GM18907 (cell line): Measurements from ENCODE around the gene CAMK2A.
"Not testable (repeated sequence)": the region's sequence is repeated elsewhere in the genome, so short reads cannot be mapped to it uniquely, and the experiment has no call there.

Source experiments
- ATAC-seq: cut with Tn5 transposase; IDR thresholded peaks from one replicate; pipeline ENCODE4 v1.9.1; 2021; ENCODE audit warnings: mild to moderate bottlenecking, moderate library complexity; ENCODE audit not compliant: unreplicated experiment

CAMK2A gene

DNA sequence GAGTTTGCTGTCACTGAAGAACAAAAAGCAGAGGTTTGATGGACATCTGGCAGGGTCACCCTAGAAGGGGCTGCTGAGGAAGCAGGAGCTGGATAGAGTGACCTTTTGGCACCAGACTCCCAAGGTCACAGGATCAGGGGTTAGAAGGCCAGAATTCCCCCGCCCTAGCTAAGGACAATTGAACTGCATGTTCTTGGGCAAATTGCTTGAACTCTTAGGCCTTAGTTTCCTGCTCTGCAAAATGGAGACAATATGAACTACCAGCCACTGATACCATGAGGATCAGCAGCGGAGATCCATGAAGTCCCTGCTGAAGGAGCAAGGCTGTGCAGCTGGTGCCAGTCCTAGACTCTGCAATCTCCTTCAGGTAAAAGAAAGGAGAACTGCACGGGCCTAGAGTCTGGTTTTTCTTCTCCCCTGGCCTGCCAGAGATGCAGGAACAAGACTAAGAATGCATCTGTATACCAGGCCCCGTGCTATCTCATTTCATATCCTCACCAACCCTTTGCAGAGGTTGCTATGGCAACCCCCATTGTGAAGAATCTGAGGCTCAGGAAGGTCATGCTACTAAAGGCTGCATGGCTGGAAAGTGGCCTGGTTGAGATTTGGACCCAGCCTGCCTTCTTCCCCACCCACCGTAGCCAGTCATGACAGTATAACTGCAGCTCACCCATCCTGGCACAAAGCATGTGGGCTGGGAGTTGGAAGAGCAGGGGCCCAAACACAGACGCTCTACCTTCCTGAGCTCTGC is 33.7 kb downstream of the CAMK2A start:
- no peak for ATAC-seq

DNA sequence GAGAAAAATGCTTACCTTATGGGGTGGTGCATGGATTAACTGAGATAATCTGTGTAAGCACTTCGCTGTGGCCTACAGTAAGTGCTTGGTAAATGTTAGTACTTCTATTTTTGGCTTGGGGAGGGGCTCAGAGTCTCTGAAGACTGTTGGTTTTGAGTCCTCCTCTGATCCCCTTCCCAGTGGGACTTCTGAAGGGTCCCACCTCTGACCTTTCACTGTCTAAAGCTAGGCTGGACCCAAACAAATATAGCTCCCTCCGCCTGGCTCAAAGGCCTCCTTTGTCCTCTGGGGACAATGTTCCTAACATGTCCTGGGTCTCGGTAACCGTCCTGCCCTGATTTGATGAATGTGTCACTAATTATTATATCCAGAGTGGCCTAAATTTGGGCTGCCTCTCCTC is 34.8 kb downstream of the CAMK2A start:
- ATAC-seq: no peak

DNA sequence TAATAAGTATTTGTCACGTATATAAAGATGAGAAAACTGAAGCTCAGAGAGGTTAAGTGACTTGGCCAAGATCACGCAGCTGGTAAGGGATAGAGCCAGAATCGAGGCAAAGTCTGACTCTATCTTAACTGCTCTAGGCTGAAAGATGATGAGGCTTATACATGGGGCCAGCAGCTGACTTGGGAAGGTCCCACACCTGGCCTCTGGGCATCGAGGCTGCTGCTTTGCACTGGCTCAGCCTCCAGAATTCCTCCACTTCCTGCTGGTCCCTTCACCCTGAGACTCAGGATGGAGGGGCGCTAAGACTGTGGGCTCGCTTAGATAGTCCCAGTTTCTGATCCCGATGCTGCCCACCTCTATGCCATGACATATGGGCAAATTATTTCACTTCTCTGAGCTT is 35.2 kb downstream of the CAMK2A start:
- no peak for ATAC-seq

DNA sequence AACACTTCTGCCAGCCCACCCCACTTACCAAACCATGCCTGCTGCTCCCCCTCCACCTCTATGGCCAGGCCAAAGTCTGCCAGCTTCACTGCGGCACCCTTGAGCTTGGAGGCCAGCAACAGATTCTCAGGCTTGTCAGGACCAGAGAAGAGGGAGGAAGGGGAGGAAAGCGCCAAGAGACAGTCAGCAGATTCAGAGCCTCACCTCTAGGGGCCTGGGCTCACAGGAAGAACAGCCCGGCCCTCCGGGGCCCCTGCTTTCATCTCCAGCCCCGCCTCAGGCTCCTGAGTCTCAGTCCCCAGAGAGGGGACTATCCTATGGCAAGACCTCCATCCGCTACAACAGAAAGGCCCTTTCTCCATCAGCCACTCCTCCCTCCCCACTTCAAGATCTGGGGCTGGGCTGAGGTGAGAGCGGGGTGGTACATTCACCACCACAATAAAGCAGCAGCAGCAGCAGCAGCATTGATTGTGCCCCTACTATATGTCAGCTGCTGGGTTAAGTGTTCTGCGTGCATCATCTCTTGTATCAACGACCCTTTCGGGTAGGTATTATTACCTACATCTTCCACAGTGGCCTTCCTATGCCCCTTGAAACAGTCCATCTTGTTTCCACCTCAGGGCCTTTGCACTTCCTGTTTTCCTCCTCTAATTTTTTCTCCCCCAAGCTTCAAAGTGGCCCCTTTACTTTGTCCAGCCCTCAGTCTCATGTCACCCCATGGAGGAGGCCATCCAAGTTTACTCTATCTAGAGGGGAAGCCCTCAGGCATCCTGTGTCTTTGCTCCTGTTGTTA is 36.0 kb downstream of the CAMK2A start:
- no peak for ATAC-seq

DNA sequence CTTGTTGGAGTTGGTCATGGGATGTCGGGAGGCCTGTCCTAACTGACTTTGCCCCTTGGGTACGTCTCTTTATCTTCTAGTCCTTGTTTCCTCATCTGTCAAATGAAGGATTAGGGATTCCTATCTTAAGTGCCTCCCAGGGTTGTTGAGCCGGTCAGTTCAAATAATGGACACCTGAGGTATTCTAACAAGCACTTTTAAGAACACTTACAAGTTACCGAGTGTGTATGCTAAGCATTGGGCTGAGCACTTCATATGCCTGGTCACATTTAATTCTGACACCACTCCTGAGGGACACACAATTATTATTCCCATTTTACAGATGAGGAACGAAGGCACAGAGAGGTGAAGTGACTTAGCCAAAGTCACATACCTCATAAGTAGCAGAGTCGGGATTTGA is 37.1 kb downstream of the CAMK2A start:
- ATAC-seq: no peak

DNA sequence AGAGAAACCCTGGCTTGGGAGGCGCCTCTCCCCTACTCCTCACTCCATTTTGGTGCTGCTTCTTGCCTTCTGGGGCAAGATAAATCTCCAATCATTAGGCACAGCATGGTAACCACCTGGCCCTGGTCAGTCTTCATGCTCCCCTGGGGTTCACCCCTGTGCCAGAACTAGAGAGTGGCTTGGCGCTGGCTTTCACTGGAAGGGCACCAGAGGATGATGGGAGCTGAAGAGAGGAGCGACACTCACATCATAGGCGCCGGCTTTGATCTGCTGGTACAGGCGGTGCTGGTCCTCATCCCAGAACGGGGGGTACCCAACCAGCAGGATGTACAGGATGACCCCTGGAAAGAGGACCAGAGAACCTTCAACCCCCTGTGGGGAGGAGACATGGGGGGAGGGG is 38.1 kb downstream of the CAMK2A start:
- no peak for ATAC-seq

DNA sequence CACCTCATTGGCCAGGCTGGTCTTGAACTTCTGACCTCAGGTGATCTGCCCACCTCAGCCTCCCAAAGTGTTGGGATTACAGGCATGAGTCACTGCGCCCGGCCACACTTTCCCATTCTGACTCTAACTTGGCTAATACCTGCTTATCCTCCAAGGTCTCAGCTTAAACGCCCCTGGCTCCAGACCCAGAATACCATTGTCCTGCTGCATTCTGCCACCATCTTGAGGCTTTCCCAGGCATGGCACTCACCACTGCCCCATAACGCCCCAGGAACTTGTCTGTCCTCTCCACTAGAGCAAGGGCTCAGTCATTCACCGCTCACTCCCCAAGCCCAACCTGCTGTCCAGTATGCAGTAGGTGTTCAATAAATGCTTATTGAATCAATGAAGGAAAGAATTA is 39.8 kb downstream of the CAMK2A start:
- no peak for ATAC-seq

DNA sequence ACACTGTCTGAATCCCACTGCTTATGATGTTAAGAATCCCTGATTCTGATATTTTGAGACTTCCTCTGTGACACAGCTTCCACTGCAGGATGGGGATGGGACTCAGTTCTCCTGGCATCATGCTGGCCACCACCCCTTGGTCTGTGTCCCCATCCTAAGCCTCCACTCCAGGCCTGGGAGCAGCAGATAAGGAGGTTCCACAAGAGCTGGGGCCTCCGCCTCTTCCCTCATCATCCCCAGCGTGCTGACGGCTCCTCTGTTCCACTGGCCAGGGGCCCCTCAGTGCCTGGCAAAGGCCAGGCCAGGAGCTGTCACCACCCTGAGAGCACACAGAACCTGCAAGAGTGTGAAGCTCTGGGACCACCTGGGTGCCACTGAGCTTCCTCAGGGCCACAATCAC is 40.6 kb downstream of the CAMK2A start:
- no peak for ATAC-seq

DNA sequence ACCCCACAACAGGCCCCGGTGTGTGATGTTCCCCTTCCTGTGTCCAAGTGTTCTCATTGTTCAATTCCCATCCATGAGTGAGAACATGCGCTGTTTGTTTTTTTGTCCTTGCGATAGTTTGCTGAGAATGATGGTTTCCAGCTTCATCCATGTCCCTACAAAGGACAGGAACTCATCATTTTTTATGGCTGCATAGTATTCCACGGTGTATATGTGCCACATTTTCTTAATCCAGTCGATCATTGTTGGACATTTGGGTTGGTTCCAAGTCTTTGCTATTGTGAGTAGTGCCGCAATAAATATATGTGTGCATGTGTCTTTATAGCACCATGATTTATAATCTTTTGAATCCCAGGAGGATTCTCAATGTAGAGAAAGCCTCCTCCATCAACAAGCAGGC is 41.1 kb downstream of the CAMK2A start:
- not testable (repeated sequence) for ATAC-seq

DNA sequence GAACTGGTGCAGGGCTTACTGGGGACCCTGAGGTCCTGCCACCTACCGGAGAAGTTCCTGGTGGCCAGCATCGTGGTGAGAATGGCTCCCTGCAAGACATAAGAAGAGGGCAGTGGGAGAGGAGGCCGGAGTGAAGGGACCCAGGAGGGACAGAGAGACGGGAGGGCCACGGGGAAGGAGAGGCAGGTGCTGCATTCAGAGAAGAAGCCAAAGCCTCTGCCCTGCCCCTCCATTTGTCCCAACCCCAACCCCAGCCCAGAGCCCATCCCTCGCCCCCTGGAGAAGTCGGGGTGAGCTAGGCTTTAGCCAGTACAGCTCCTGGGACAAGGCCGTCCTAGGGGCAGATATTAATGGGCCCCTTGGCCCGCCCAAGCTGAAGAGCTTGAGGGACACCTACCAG is 41.8 kb downstream of the CAMK2A start:
- ATAC-seq: no peak

DNA sequence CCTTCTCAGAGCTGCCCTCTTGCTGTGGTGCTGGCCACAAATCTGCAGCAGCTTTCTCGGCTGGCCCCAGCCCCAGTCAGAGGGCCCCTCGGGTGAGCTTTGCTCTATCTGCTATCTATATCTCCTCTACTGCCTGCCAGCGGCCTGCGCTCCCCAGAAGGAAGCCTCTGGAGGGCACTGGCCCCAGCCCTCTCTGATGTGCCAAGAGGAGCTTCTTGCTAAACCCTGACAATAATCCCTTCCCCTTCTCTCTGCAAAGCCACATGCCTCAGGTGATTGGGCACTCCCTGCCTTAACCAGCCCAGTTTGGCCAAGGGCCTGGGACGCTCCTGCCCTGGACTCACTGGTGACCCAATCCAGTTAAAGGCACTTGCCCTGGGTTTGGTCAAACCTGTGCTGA is 42.7 kb downstream of the CAMK2A start:
- ATAC-seq: no peak

DNA sequence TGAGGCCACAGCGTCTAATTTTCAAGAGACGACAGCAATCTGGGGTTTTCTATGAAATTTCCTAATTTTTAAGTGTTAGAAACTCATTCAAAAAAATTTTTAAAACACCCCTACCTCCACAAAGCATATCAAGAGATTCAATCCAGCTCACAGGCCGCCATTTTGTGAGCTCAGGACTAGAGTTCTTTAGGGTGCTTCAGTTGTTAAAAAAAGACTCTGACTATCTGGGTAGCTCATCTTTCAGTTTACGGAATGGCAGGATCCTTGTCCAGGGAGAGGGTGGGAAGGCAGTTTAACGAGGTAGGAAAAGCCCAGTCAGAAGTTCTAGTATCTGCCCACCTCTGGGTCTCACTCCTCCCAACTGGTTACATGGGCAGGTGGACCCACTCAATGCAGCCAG is 43.1 kb downstream of the CAMK2A start:
- ATAC-seq: no peak

DNA sequence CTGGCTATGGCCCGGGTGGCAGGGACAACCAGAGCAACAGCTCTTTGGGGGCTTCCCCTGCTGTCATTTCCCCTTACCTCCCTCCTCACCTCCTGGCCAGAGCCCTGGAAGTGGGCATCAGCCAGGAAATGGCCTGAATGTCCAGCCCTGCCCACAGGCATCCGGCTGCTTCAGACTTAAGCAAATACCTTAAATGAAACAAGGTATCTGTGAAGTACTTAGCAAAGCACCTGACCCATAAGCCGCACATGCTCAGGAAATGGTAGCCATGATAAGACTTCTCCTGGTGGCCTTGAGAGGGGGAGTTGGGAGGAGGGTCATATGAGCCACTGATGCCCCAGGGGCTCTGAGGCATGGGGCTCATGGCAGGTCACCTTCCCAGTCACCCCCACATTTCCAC is 43.8 kb downstream of the CAMK2A start:
- ATAC-seq: no peak

DNA sequence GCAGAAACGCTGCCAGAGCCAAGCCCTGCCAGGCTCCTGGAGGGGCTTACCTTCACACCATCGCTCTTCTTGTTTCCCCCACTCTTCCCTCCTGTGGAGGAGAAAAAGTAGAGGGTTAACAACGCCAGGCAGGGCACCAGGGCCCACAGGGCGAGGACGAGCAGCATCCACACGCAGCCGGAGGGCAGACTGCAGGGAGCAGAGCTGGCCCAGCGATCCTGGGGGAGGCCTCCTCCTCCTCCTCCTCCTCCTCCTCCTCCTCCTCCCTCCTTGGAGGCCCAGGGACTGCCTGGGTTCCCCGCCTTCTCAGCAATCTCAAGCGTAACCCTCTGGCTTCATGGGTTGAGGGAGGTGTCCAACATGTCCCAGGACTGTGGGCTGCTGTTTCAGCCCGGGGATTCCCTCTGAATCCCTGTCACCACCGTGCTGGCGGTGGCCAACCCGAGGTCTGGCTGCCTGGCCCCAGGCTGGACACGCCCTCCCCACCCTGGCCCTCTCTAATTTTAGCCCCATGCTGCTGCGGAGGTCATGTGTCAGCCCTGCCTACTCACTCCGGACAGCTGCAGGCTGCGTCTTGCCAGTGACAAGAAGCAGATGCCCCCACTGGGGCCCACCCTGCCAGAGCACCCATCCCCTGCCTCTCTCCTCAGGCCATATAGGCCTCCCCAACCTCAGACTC is 44.3 kb downstream of the CAMK2A start:
- ATAC-seq: no peak

DNA sequence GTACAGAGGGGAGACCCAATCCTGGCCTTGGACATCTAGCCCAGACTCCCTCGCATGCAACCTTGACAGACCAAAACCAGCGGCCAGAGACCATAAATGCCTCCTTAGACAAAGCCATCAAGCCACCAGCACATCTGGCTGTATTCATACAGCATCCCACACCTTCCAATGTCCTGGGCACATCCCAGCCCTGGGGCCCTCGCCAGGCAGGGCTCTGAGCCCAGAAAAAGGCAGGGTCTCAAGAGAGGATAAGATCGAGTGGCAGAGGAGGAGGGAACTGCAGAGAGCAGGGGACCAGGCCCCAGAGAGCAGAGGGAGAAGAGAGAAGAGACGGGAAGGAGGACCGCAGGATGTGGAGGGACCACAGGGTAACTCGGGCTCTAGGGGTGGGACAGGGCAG is 45.4 kb downstream of the CAMK2A start:
- ATAC-seq: no peak

DNA sequence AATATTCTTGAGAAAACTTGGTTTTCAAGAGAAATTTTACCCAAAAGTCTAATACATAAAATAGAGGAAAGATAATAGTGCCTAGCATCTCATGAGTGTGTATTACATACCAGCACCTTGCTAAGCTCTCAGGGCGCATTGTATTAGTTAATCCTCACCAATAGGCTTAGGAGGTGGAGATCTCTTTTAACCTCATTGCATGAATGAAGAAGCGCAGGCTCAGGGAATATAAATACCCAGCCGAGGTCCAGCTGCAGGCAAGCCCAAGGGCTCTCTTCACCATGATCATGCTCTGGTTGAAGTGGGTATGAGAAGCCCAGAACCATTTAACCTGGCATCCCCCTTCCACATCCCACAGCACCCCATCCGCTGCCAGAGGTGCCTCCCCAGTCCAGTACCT is 46.0 kb downstream of the CAMK2A start:
- ATAC-seq: no peak

DNA sequence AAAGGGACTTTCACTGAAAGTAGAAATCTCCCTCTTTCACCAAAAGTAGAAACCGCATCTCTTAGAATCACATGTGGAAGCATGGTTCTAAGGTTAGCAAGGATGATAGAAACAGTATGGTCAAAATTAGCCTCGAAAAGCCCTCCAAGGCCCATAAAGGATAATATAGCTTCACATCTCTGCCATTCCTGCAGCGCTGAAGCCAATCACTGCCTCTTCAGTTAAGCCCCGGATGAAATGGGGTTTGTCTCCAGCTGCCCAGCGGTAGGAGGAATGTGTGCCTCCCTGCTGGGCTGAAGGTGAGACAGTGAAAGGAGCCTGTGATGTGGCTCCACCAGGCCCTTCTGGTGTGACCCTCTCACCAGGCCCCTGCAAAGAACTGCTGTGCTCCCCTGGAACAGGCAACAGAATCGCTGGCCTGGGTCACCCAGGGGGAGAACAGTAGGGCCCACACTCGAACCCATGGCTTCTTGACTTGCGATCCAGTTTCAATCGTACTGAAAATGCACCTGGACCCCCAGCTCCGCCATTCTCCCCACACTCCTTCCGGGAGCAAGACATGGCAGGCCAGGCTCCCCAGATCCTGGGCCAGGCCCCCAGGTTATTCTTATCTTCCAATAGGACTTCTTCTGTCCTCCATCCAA is 47.2 kb downstream of the CAMK2A start:
- no peak for ATAC-seq

DNA sequence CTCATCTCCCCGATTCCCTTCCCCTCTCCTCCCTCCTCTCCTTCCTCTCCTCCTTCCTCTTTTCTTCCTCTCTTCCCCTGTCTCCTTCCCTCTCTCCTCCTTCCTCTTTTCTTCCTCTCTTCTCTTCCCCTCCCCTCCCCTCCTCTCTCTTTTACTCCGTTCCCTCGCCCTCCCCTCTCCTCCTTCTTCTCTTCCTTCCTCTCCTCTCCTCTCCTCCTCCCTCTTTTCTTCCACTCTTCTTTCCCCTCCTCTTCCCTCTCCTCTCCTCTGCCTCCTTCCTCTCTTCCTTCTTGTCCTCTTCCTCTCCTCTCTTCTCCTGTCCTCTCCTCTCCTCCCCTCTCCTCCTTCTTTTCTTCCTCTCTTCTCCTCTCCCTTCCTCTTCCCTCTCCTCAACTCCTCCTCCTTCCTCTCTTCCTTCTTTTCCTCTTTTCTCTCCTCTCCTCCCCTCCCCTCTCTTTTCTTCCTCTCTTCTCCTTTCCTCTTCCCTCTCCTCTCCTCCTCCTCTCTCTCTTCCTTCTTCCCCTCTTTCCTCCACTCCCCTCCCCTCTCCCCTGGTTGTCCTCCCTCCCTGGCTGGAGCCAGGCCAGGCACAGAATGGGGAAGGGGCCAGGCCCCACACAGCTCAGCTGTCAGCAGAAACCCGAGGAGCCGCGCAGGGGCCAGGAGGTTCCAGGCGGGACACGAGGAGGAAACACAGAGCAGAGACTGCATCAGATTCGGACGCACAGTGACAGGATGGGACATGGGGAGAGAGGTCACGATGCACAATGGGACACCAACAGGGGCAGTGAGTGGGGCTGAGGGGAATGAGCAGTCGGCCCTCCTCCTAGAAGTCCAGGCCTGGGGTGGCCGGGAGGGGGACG is 48.0 kb downstream of the CAMK2A start:
- ATAC-seq: no peak

DNA sequence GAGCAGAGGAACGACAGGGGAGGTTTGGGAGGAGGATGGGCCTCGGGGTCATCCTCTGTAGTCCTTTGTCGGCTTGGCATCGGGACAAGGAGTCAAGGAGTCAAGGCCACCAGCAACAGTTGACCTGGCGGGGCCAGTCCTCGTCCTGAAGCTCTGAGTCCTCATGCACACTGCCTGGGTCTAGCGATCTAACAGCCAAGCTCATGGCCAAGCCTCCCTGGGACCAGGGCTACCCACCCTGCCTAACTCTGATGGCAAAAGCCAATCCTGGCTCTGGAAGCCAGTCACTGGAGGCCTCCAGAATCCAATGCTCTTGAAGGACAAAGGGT is 49.8 kb downstream of the CAMK2A start:
- ATAC-seq: no peak

DNA sequence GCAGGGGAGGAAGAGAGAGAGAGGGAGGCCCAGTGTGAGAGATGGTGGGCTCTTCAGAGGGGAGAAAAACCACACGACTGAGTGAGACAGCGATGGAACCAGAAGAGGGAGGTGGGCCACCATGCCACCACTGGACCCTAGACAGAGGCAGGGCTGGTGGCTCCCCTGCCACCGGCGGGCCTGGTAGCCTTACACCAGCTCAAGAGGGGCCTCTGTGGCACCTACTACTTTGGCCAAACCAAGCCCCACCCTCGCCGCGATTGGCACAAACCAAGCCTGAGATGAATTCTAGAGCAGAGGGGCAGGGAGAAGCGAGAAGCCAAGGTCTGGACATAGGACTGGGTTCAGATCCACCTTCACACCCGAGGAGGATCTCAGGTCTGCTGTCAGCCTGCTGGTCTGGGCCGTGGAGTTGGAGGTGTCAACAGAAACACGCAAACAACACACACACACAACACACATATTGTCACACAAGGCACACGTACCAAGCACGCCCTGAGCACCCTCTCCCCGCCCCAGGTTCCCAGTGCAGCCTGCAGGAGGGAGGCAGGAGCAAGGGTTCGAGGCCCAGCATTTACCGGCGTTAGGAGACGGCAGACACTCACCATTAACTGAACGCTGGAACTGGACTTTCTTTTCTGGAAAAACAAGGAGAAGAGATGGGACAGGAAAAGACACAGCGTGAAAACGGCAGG is 50.3 kb downstream of the CAMK2A start:
- no peak for ATAC-seq
